SK-N-SH treated with all-trans-retinoic acid at 6 μM for 48 hours (cell line): ENCODE measurements around the gene PHF19.

Source experiments
- ATAC-seq: fragments of 200-7000 bp; cut with Tn5 transposase; 3 replicates; pipeline ENCODE4 v1.9.1; 2020; ENCODE audit warnings: mild to moderate bottlenecking, moderate library complexity
- ARNTL ChIP-seq: fragments of 450-650 bp; formaldehyde crosslinking; IDR thresholded peaks from 2 replicates; pipeline ENCODE4 v1.5.0; 2020; ENCODE audit warnings: low read depth, mild to moderate bottlenecking, moderate library complexity, borderline replicate concordance
- BACH2 ChIP-seq: fragments of 250-450 bp; sonication (Bioruptor Pico); IDR thresholded peaks from 2 replicates; pipeline ENCODE4 v1.9.0; 2021; ENCODE audit warnings: mild to moderate bottlenecking, borderline replicate concordance
- CSDC2 ChIP-seq: fragments of 250-450 bp; sonication (Bioruptor Pico); IDR thresholded peaks from 2 replicates; pipeline ENCODE4 v1.5.0; 2020; ENCODE audit warnings: mild to moderate bottlenecking, moderate library complexity
- CSRNP3 ChIP-seq: fragments of 250-450 bp; sonication (Bioruptor Pico); IDR thresholded peaks from 2 replicates; pipeline ENCODE4 v1.5.1; 2021; ENCODE audit warnings: mild to moderate bottlenecking, moderate library complexity
- ESRRG ChIP-seq: fragments of 250-450 bp; sonication (Bioruptor Pico); IDR thresholded peaks from 2 replicates; pipeline ENCODE4 v1.6.1; 2021; ENCODE audit warnings: mild to moderate bottlenecking
- GLIS3 ChIP-seq: fragments of 250-450 bp; sonication (Bioruptor Pico); IDR thresholded peaks from 2 replicates; pipeline ENCODE4 v1.5.0; 2020; ENCODE audit warnings: mild to moderate bottlenecking, moderate library complexity
- OSR1 ChIP-seq: fragments of 250-450 bp; sonication (Bioruptor Pico); IDR thresholded peaks from 2 replicates; pipeline ENCODE4 v1.8.0; 2022; ENCODE audit warnings: moderate library complexity, mild to moderate bottlenecking, inconsistent platforms
- PPARA ChIP-seq: fragments of 250-450 bp; sonication (Bioruptor Pico); IDR thresholded peaks from 2 replicates; pipeline ENCODE4 v1.5.0; 2020; ENCODE audit warnings: mild to moderate bottlenecking, borderline replicate concordance
- RARB ChIP-seq: fragments of 250-450 bp; sonication (Bioruptor Pico); IDR thresholded peaks from 2 replicates; pipeline ENCODE4 v1.8.0; 2021; ENCODE audit warnings: mild to moderate bottlenecking, moderate library complexity
- SNAI2 ChIP-seq: fragments of 250-450 bp; sonication (Bioruptor Pico); IDR thresholded peaks from 2 replicates; pipeline ENCODE4 v1.5.0; 2020; ENCODE audit warnings: mild to moderate bottlenecking, moderate library complexity
- TCF4 ChIP-seq: fragments of 250-450 bp; sonication (Bioruptor Pico); IDR thresholded peaks from 2 replicates; pipeline ENCODE4 v1.8.0; 2021; ENCODE audit warnings: mild to moderate bottlenecking, moderate library complexity, borderline replicate concordance
- TOX ChIP-seq: fragments of 250-450 bp; sonication (Bioruptor Pico); IDR thresholded peaks from 2 replicates; pipeline ENCODE4 v1.8.0; 2021; ENCODE audit warnings: mild to moderate bottlenecking, moderate library complexity, borderline replicate concordance
- ZC3H10 ChIP-seq: fragments of 250-450 bp; sonication (Bioruptor Pico); IDR thresholded peaks from 2 replicates; pipeline ENCODE4 v1.5.1; 2021; ENCODE audit warnings: mild to moderate bottlenecking, moderate library complexity
- ZFP3 ChIP-seq: fragments of 250-450 bp; sonication (Bioruptor Pico); IDR thresholded peaks from 2 replicates; pipeline ENCODE4 v1.5.0; 2020; ENCODE audit warnings: mild to moderate bottlenecking, moderate library complexity
- ZFP30 ChIP-seq: fragments of 450-650 bp; formaldehyde crosslinking; IDR thresholded peaks from 2 replicates; pipeline ENCODE4 v1.5.0; 2022; ENCODE audit warnings: mild to moderate bottlenecking, moderate library complexity
- ZNF565 ChIP-seq: fragments of 450-650 bp; formaldehyde crosslinking; conservative IDR thresholded peaks from 2 replicates; pipeline ENCODE4 v1.5.0; 2020; ENCODE audit warnings: low read depth, mild to moderate bottlenecking, moderate library complexity
- TF ChIP-seq, protein P1 (sequence below): fragments of 250-450 bp; sonication (Bioruptor Pico); IDR thresholded peaks from 2 replicates; pipeline ENCODE4 v1.5.1; 2020; ENCODE audit warnings: low read depth, mild to moderate bottlenecking, moderate library complexity
- TF ChIP-seq, protein P2 (sequence below): fragments of 250-450 bp; sonication (Bioruptor Pico); IDR thresholded peaks from 2 replicates; pipeline ENCODE4 v1.8.0; 2021; ENCODE audit warnings: low read depth, mild to moderate bottlenecking, moderate library complexity, borderline replicate concordance
- TF ChIP-seq, protein P3 (sequence below): fragments of 250-450 bp; sonication (Bioruptor Pico); IDR thresholded peaks from 2 replicates; pipeline ENCODE4 v1.8.0; 2020; ENCODE audit warnings: mild to moderate bottlenecking, moderate library complexity, borderline replicate concordance
- TF ChIP-seq, protein P4 (sequence below): fragments of 250-450 bp; sonication (Bioruptor Pico); IDR thresholded peaks from 2 replicates; pipeline ENCODE4 v1.5.0; 2020; ENCODE audit warnings: mild to moderate bottlenecking, moderate library complexity

PHF19 gene

GRCh38 chr9:120890320-120891244 is 13.6 kb upstream of the PHF19 start:
- ATAC-seq: no peak
- TF ChIP-seq SNAI2 (CRISPR knock-in tag) (no peak), ESRRG (CRISPR knock-in tag) (no peak), OSR1 (CRISPR knock-in tag) (no peak), TOX (CRISPR knock-in tag) (no peak), GLIS3 (CRISPR knock-in tag) (no peak), TCF4 (CRISPR knock-in tag) (no peak), ARNTL (CRISPR knock-in tag) (no peak), ZNF565 (CRISPR knock-in tag) (no peak), PPARA (CRISPR knock-in tag) (no peak), RARB (no peak), CSRNP3 (no peak), ZC3H10 (CRISPR knock-in tag) (no peak)
- TF ChIP-seq, protein P1, sequence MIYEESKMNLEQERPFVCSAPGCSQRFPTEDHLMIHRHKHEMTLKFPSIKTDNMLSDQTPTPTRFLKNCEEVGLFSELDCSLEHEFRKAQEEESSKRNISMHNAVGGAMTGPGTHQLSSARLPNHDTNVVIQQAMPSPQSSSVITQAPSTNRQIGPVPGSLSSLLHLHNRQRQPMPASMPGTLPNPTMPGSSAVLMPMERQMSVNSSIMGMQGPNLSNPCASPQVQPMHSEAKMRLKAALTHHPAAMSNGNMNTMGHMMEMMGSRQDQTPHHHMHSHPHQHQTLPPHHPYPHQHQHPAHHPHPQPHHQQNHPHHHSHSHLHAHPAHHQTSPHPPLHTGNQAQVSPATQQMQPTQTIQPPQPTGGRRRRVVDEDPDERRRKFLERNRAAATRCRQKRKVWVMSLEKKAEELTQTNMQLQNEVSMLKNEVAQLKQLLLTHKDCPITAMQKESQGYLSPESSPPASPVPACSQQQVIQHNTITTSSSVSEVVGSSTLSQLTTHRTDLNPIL (CRISPR knock-in tag): no peak
- TF ChIP-seq, protein P2, sequence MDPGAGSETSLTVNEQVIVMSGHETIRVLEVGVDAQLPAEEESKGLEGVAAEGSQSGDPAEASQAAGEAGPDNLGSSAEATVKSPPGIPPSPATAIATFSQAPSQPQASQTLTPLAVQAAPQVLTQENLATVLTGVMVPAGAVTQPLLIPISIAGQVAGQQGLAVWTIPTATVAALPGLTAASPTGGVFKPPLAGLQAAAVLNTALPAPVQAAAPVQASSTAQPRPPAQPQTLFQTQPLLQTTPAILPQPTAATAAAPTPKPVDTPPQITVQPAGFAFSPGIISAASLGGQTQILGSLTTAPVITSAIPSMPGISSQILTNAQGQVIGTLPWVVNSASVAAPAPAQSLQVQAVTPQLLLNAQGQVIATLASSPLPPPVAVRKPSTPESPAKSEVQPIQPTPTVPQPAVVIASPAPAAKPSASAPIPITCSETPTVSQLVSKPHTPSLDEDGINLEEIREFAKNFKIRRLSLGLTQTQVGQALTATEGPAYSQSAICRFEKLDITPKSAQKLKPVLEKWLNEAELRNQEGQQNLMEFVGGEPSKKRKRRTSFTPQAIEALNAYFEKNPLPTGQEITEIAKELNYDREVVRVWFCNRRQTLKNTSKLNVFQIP (CRISPR knock-in tag): no peak
- TF ChIP-seq, protein P3, sequence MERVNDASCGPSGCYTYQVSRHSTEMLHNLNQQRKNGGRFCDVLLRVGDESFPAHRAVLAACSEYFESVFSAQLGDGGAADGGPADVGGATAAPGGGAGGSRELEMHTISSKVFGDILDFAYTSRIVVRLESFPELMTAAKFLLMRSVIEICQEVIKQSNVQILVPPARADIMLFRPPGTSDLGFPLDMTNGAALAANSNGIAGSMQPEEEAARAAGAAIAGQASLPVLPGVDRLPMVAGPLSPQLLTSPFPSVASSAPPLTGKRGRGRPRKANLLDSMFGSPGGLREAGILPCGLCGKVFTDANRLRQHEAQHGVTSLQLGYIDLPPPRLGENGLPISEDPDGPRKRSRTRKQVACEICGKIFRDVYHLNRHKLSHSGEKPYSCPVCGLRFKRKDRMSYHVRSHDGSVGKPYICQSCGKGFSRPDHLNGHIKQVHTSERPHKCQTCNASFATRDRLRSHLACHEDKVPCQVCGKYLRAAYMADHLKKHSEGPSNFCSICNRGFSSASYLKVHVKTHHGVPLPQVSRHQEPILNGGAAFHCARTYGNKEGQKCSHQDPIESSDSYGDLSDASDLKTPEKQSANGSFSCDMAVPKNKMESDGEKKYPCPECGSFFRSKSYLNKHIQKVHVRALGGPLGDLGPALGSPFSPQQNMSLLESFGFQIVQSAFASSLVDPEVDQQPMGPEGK: no peak
- TF ChIP-seq, protein P4, sequence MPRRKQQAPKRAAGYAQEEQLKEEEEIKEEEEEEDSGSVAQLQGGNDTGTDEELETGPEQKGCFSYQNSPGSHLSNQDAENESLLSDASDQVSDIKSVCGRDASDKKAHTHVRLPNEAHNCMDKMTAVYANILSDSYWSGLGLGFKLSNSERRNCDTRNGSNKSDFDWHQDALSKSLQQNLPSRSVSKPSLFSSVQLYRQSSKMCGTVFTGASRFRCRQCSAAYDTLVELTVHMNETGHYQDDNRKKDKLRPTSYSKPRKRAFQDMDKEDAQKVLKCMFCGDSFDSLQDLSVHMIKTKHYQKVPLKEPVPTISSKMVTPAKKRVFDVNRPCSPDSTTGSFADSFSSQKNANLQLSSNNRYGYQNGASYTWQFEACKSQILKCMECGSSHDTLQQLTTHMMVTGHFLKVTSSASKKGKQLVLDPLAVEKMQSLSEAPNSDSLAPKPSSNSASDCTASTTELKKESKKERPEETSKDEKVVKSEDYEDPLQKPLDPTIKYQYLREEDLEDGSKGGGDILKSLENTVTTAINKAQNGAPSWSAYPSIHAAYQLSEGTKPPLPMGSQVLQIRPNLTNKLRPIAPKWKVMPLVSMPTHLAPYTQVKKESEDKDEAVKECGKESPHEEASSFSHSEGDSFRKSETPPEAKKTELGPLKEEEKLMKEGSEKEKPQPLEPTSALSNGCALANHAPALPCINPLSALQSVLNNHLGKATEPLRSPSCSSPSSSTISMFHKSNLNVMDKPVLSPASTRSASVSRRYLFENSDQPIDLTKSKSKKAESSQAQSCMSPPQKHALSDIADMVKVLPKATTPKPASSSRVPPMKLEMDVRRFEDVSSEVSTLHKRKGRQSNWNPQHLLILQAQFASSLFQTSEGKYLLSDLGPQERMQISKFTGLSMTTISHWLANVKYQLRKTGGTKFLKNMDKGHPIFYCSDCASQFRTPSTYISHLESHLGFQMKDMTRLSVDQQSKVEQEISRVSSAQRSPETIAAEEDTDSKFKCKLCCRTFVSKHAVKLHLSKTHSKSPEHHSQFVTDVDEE: no peak

DNA sequence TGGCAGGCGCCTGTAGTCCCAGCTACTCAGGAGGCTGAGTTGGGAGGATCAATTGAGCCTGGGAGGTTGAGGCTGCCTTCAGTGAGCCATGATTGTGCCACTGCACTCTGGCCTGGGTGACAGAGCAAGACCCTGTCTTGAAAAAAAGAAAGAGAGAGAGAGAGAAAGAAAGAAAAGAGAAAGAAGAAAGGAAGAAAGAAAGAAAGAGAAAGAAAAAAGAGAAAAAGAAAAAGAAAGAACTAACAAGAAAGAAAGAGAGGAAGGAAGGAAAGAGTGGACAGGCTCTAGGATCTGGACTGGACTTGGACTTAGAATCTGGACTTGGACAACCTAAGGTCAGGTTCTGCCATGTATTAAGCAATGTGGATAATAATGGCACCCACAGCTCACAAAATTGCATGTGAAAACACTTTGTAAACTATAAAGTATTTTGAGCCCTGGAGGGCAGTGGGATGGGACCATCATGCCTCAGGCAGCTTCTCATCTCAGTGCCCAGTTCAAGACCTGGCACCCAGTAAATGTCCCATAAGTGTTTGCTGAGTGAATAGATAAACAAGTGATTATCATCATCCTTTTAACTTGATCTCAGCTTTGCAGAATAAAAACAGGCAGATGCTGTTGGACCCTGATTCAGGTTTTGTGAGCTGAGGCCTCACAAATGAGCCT is 12.8 kb upstream of the PHF19 start:
- ATAC-seq: no peak
- no peak for TF ChIP-seq ESRRG (CRISPR knock-in tag)
- no peak for TF ChIP-seq PPARA (CRISPR knock-in tag)
- TF ChIP-seq, protein P3: no peak
- TF ChIP-seq, protein P4: no peak
- TF ChIP-seq CSDC2 (CRISPR knock-in tag): no peak
- no peak for TF ChIP-seq TCF4 (CRISPR knock-in tag)
- TF ChIP-seq, protein P2 (CRISPR knock-in tag): no peak
- TF ChIP-seq BACH2: no peak
- TF ChIP-seq OSR1 (CRISPR knock-in tag): no peak
- no peak for TF ChIP-seq ZFP30 (CRISPR knock-in tag)
- no peak for TF ChIP-seq TOX (CRISPR knock-in tag)
- no peak for TF ChIP-seq ZFP3 (CRISPR knock-in tag)
- TF ChIP-seq ZC3H10 (CRISPR knock-in tag): no peak
- TF ChIP-seq ZNF565 (CRISPR knock-in tag): no peak
- no peak for TF ChIP-seq ARNTL (CRISPR knock-in tag)
